ENCODE measurements around the gene C3orf70. TPM values are rescaled to one million over a fixed set of nuclear protein-coding genes. Genes with fewer than 3 reads are reported as not detected.

Gene C3orf70
- total RNA-seq, result 0.02 and 0.05 TPM in 2 replicates

- intact Hi-C loops (cut with micrococcal nuclease), result no loop called here
- Mint-ChIP-seq H3K4me1 (peaks cover 4% of the 10 kb centered on the region), H3K27me3 (peaks cover 35% of the 10 kb centered on the region), H3K4me3 (peak within 1 kb of the TSS; percentile 79), H3K36me3 (ENCODE audit: low read depth) (no peaks in the 10 kb centered on the region), H3K9me3 (no peaks in the 10 kb centered on the region), H3K27ac (peak within 1 kb of the TSS; percentile 61)
- DNase-seq, result peak; percentile 79
Observed at GRCh38 chr3:185152410-185153170, at the start of gene C3orf70. Gene C3orf70 (minus strand): TSS chr3:185153060. CDS start chr3:185152823, 237 bp downstream.

- Mint-ChIP-seq H3K27ac (no peak overlapping the region), H3K4me3 (no peak overlapping the region), H3K36me3 (ENCODE audit: low read depth) (no peaks in the 10 kb centered on the region), H3K27me3 (no peaks in the 10 kb centered on the region), H3K9me3 (peaks cover 5% of the 10 kb centered on the region), H3K4me1 (no peaks in the 10 kb centered on the region)
- intact Hi-C loops (cut with micrococcal nuclease), result no loop called here
- no peak for DNase-seq
Observed at GRCh38 chr3:185200639-185201038, 47.8 kb upstream of the C3orf70 start.

GRCh38 chr3:185199671-185200070, 46.8 kb upstream of the C3orf70 start:
- no peaks in the 10 kb centered on the region for H3K27me3 Mint-ChIP-seq
- H3K36me3 Mint-ChIP-seq (ENCODE audit: low read depth), result no peaks in the 10 kb centered on the region
- intact Hi-C loops (cut with micrococcal nuclease), result no loop called here
- DNase-seq, result no peak
- no peaks in the 10 kb centered on the region for H3K4me1 Mint-ChIP-seq
- no peak overlapping the region for H3K4me3 Mint-ChIP-seq
- peaks cover 5% of the 10 kb centered on the region for H3K9me3 Mint-ChIP-seq
- no peak overlapping the region for H3K27ac Mint-ChIP-seq

- Mint-ChIP-seq H3K9me3 (peaks cover 5% of the 10 kb centered on the region), H3K4me3 (no peak overlapping the region), H3K27me3 (no peaks in the 10 kb centered on the region), H3K36me3 (ENCODE audit: low read depth) (no peaks in the 10 kb centered on the region), H3K4me1 (no peaks in the 10 kb centered on the region), H3K27ac (no peak overlapping the region)
- DNase-seq, result no peak
- intact Hi-C loops (cut with micrococcal nuclease), result no loop called here
Observed at GRCh38 chr3:185199206-185199605, 46.3 kb upstream of the C3orf70 start.

- H3K4me1 Mint-ChIP-seq, result no peaks in the 10 kb centered on the region
- H3K4me3 Mint-ChIP-seq, result no peak overlapping the region
- DNase-seq, result no peak
- intact Hi-C loops (cut with micrococcal nuclease), result no loop called here
- H3K9me3 Mint-ChIP-seq, result peaks cover 5% of the 10 kb centered on the region
- no peaks in the 10 kb centered on the region for H3K27me3 Mint-ChIP-seq
- no peak overlapping the region for H3K27ac Mint-ChIP-seq
- no peaks in the 10 kb centered on the region for H3K36me3 Mint-ChIP-seq (ENCODE audit: low read depth)
Observed at GRCh38 chr3:185197068-185197467, 44.2 kb upstream of the C3orf70 start.

- Mint-ChIP-seq H3K36me3 (ENCODE audit: low read depth) (no peaks in the 10 kb centered on the region), H3K27ac (no peak overlapping the region), H3K27me3 (peaks cover 2% of the 10 kb centered on the region), H3K4me1 (no peaks in the 10 kb centered on the region), H3K4me3 (no peak overlapping the region), H3K9me3 (peaks cover 5% of the 10 kb centered on the region)
- no peak for DNase-seq
- intact Hi-C loops (cut with micrococcal nuclease), result no loop called here
Observed at GRCh38 chr3:185195652-185196051, 42.8 kb upstream of the C3orf70 start.

GRCh38 chr3:185188816-185189215, 36.0 kb upstream of the C3orf70 start:
- DNase-seq, result no peak
- no peak overlapping the region for H3K4me3 Mint-ChIP-seq
- H3K9me3 Mint-ChIP-seq, result no peaks in the 10 kb centered on the region
- intact Hi-C loops (cut with micrococcal nuclease), result no loop called here
- peaks cover 9% of the 10 kb centered on the region for H3K27me3 Mint-ChIP-seq
- no peaks in the 10 kb centered on the region for H3K36me3 Mint-ChIP-seq (ENCODE audit: low read depth)
- H3K4me1 Mint-ChIP-seq, result no peaks in the 10 kb centered on the region
- H3K27ac Mint-ChIP-seq, result no peak overlapping the region

GRCh38 chr3:185187391-185187790, 34.5 kb upstream of the C3orf70 start:
- Mint-ChIP-seq H3K4me3 (no peak overlapping the region), H3K9me3 (no peaks in the 10 kb centered on the region), H3K36me3 (ENCODE audit: low read depth) (no peaks in the 10 kb centered on the region), H3K27me3 (peaks cover 9% of the 10 kb centered on the region), H3K4me1 (no peaks in the 10 kb centered on the region), H3K27ac (no peak overlapping the region)
- DNase-seq, result no peak
- intact Hi-C loops (cut with micrococcal nuclease), result no loop called here

GRCh38 chr3:185176750-185177359, 24.0 kb upstream of the C3orf70 start:
- Mint-ChIP-seq H3K27me3 (peaks cover 7% of the 10 kb centered on the region), H3K36me3 (ENCODE audit: low read depth) (no peaks in the 10 kb centered on the region), H3K4me1 (no peaks in the 10 kb centered on the region), H3K4me3 (no peak overlapping the region), H3K27ac (no peak overlapping the region), H3K9me3 (no peaks in the 10 kb centered on the region)
- intact Hi-C loops (cut with micrococcal nuclease), result loop anchor here (1.0 to 5.0 kb wide), 2 partner anchors 230 to 302 kb away; no protein-coding TSS in a partner anchor
- DNase-seq, result peak; percentile 75

- H3K27me3 Mint-ChIP-seq, result peaks cover 7% of the 10 kb centered on the region
- no peaks in the 10 kb centered on the region for H3K4me1 Mint-ChIP-seq
- H3K36me3 Mint-ChIP-seq (ENCODE audit: low read depth), result no peaks in the 10 kb centered on the region
- H3K9me3 Mint-ChIP-seq, result no peaks in the 10 kb centered on the region
- no peak for DNase-seq
- H3K4me3 Mint-ChIP-seq, result no peak overlapping the region
- intact Hi-C loops (cut with micrococcal nuclease), result loop anchor here (5.0 kb wide), 1 partner anchor 228 kb away; no protein-coding TSS in a partner anchor
- H3K27ac Mint-ChIP-seq, result no peak overlapping the region
Observed at GRCh38 chr3:185175370-185175987, 22.6 kb upstream of the C3orf70 start.

GRCh38 chr3:185172086-185173049, 19.5 kb upstream of the C3orf70 start:
- no peaks in the 10 kb centered on the region for H3K36me3 Mint-ChIP-seq (ENCODE audit: low read depth)
- intact Hi-C loops (cut with micrococcal nuclease), result no loop called here
- H3K27ac Mint-ChIP-seq, result no peak overlapping the region
- no peak overlapping the region for H3K4me3 Mint-ChIP-seq
- peaks cover 7% of the 10 kb centered on the region for H3K27me3 Mint-ChIP-seq
- no peaks in the 10 kb centered on the region for H3K4me1 Mint-ChIP-seq
- H3K9me3 Mint-ChIP-seq, result no peaks in the 10 kb centered on the region
- DNase-seq, result no peak

- Mint-ChIP-seq H3K27me3 (peaks cover 7% of the 10 kb centered on the region), H3K4me3 (no peak overlapping the region), H3K36me3 (ENCODE audit: low read depth) (no peaks in the 10 kb centered on the region), H3K9me3 (no peaks in the 10 kb centered on the region), H3K27ac (no peak overlapping the region), H3K4me1 (no peaks in the 10 kb centered on the region)
- no peak for DNase-seq
- intact Hi-C loops (cut with micrococcal nuclease), result no loop called here
Observed at GRCh38 chr3:185164428-185165217, 11.8 kb upstream of the C3orf70 start.

GRCh38 chr3:185162634-185163033, 9.8 kb upstream of the C3orf70 start:
- H3K4me1 Mint-ChIP-seq, result no peaks in the 10 kb centered on the region
- H3K4me3 Mint-ChIP-seq, result no peak overlapping the region
- no peaks in the 10 kb centered on the region for H3K36me3 Mint-ChIP-seq (ENCODE audit: low read depth)
- intact Hi-C loops (cut with micrococcal nuclease), result no loop called here
- H3K9me3 Mint-ChIP-seq, result no peaks in the 10 kb centered on the region
- peaks cover 16% of the 10 kb centered on the region for H3K27me3 Mint-ChIP-seq
- DNase-seq, result no peak
- H3K27ac Mint-ChIP-seq, result no peak overlapping the region

All from activated CD4-positive, alpha-beta T cell treated with anti-CD3 and anti-CD28 coated beads, Interleukin-2, amount 10 ng/mL, durations not matched to agents 24 days and 14 days (primary cell).